Thyroid gland (tissue), 4 donors: ENCODE results near the gene MEIOB.

ENCODE experiments used
- CTCF ChIP-seq, 6 experiments: fragments of 200-600 bp in 3 of 6; fragments of 450-650 bp in 3 of 6; sonication (generic) in 3 of 6; IDR thresholded peaks; one replicate each; pipeline ENCODE4 v1.5.1; 2016 to 2019; ENCODE audit warnings: antibody characterized with exemption in 6 of 6, mild to moderate bottlenecking in 2 of 6, inconsistent platforms in 1 of 6, moderate library complexity in 1 of 6
- POLR2A ChIP-seq, 2 donors: fragments of 450-650 bp; IDR thresholded peaks; one replicate each; pipeline ENCODE4 v1.6.1; 2017; ENCODE audit warnings: antibody characterized with exemption in 2 of 2, mild to moderate bottlenecking in 2 of 2, moderate library complexity in 1 of 2

- TF ChIP-seq CTCF (IDR thresholded peaks at IDR 0.05) (no peak), POLR2A (IDR thresholded peaks at IDR 0.05) (no peak)
These were observed 62.6 kb downstream of the MEIOB start for GRCh38 chr16:1809281-1809801.
